NCI-H2196 (cell line): ENCODE results near the gene CLINT1.
A peak's percentile ranks its signal among the peaks of the same experiment; 100 is the strongest.

Source experiments
- DNase-seq: peaks from one replicate; lab custom pipeline; 2025; ENCODE audit not compliant: unreplicated experiment; lab: John Stamatoyannopoulos, UW

CLINT1 gene

DNA sequence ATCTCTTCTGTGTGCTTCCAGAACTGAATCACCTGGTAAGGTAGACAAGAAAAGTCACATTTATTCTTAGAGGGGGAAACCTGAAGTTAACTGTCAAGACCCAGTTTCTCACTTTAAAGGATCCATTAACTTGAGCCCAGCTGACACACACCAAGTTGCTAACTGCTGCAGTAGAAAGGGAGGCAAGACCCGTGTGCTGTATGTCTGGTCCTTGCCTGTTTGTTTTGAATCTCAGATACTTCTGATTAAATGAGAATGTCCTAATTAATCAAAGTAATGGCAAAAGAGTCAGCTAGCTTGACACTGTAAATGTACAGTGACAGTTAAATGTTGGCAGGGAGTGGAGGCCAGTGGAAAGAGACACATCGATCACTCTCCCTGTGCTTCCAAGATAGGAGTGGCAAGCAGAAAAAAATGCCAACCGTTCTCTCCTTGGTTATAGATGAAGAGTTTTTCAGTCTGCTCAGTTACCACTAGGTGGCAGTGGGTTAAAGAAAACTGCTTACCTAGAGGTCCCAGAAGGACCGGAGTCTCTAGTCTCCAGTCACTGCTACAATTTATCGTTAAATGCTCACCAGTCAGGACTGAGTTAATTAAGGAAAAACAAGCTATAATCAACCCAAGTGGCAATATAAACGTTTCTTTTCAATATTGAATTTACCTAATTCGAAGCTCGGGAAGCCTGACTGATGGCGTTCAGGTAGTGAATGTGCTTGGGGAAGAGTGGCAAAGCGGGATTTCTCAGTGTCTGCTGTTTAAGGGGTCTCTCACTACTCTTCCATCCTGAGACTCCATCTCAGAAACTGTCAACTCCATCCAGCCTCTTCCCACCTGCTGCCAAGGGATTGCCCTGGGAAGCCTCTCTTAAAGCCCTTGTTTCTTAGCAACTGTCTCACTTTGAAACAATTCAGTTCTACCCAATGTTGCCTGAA, 97.0 kb downstream of the CLINT1 start:
- peak; percentile 60 for DNase-seq

DNA sequence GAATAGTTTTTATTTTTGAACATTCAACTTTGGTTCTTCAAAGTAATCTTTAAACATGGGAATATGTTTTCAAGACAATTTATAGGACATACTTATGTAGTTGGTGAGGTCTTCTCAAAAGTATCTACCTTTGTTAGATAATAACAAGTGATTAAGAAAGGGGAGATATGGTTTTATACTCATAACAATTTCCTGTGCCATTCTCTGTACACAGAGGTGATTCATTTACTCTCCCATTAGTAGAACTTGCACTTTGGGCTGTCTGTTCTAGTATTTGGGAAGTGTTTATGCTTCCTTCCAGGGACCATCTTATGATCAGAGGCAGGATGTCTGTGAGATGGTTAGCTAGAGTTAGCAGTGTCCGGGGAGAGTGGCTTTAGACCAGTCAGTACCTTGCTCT, 100.2 kb downstream of the CLINT1 start:
- no peak for DNase-seq

DNA sequence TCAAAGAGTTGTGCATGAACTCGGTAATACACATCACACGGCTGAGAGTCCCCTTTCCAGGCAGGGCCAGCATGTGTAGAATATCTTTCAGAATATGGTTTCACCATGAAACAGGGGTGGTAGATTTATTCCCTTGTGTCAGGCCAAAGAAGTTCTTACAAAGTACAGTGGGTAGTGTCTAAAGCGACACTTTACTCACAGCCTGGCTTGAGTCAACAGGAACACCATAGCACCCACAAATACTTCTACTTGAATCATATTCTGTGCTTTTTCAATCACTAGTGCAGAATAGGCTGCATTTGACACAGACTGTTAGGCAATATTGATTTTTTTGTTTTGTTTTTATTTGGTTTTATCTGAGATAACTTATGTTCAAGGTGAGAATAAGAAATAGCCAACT, 102.8 kb downstream of the CLINT1 start:
- no peak for DNase-seq

- no peak for DNase-seq
Observed at GRCh38 chr5:157750320-157750719, 108.6 kb downstream of the CLINT1 start.

DNA sequence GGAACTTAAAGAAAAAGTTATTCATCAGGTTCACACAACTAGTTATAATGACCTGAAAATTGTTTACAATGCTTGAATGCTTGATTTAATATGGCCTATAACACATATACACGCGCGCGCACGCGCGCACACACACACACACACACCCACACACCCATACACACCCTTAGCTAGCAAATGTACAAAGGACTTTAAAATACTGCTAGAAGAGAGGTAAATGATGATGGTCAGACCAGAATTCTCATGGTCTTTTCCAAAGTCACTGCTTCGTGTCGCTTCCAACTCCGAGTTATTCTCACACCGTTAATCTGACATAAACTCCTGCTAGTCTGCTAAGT, 109.5 kb downstream of the CLINT1 start:
- DNase-seq = no peak

- DNase-seq = no peak
Observed at GRCh38 chr5:157748760-157749461, 110.0 kb downstream of the CLINT1 start.

GRCh38 chr5:157747766-157748700, 110.9 kb downstream of the CLINT1 start:
- no peak for DNase-seq

DNA sequence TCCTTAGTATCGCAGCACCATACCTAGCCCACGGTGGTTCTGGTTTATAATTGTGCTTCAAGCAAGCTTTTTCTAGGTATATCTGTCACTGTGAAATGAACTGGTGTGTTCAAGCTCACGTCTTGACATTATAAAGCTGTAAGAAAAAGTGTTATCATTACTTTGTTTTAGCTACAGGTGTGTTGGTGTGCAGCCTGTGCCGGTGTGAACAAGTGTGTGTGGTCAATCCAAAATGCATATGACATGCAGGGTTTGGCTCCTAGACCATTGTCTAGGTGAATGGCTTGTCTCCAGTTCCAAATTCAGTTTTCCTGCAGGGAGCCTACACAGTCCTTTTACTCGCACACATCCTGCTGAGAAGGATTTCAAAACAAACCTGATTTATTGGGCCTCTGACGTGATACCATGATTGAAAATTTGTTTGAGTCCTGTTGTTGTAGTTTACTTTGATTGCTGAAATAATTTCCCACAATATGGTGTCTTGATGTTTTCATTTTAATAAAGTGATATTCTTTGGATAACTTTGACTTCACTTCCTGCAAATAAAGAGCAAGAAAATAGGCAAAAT, 111.7 kb downstream of the CLINT1 start:
- DNase-seq = no peak

GRCh38 chr5:157745041-157745456, 113.9 kb downstream of the CLINT1 start:
- DNase-seq = no peak

GRCh38 chr5:157744051-157745011, 114.6 kb downstream of the CLINT1 start:
- DNase-seq = no peak

DNA sequence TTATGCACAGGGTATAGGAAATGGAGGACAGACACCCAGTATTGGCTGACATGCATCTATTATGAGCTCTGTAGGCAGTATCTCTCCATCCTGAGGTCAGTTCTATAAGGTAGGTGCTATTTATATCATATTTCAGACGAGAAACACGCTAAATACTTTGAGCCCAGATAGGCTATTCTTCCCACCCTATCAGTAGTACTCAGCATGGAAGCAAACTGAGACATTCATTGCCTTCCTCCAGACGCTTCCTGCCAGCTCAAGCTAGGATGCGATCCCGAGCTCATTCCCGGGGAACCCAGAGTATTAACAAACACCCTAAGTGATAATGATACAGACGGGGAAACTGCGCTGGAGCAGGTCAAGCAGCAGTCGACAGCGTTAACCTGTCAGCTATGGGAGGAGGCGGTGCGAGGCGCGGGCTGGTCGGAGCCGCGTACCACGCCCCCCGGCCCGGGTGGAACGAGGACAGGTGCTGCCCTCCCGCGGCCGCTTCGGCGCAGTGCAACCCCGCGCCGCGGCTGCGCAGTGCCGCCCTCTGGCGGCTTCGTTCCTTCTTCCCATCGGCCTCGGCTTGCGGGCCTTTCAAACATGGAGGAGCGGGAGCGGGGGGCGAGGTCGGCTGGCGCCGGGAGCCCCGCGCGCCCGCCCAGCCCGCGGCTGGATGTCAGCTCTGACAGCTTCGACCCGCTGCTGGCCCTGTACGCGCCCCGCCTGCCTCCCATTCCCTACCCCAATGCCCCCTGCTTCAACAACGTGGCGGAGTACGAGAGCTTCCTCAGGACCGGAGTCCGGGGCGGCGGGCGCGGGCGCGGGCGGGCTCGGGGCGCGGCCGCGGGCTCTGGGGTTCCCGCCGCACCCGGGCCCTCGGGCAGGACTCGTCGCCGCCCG, 115.5 kb downstream of the CLINT1 start, which contains the start of gene LSM11:
Gene LSM11 (plus strand): TSS at position 550 of the 888 bp plus-strand sequence. CDS start 39 bp downstream, at position 589.
- DNase-seq = peak; percentile 86

DNA sequence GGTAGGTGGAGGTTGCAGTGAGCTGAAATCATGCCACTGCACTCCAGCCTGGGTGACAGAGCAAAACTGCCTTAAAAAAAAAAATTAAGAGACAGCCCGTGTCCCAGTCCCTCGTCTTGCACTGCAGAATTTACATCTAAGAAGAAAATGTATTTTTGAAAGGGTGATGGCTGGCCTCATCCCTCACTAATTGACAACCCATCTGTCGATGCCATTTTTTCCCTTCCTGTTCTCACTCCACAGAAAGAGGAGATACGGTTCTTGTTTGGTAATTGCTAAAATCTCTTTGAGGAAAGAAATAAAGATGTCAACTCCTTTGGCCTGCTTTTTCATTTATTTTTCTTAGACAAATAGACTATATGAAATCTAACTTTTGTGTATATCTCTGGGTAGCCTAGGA, 117.8 kb downstream of the CLINT1 start:
- no peak for DNase-seq

DNA sequence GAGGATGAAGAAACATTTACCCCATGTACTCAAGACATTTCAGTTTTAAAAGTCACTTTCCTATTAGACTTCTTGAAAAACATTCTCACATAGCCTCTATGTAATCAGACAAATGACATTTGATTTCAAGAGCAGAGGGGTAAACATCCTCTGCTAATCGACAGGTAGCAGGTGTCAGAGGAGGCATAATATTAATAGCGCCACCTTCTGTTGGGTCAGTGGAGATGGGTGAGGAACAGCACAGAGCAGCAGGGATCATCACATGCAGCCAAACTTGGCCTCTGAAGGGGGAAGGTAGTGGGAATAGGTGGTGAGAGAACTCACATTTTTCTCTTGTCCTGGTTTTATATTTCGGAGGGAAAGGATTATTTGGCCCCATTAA, 118.7 kb downstream of the CLINT1 start:
- DNase-seq = peak; percentile 34

DNA sequence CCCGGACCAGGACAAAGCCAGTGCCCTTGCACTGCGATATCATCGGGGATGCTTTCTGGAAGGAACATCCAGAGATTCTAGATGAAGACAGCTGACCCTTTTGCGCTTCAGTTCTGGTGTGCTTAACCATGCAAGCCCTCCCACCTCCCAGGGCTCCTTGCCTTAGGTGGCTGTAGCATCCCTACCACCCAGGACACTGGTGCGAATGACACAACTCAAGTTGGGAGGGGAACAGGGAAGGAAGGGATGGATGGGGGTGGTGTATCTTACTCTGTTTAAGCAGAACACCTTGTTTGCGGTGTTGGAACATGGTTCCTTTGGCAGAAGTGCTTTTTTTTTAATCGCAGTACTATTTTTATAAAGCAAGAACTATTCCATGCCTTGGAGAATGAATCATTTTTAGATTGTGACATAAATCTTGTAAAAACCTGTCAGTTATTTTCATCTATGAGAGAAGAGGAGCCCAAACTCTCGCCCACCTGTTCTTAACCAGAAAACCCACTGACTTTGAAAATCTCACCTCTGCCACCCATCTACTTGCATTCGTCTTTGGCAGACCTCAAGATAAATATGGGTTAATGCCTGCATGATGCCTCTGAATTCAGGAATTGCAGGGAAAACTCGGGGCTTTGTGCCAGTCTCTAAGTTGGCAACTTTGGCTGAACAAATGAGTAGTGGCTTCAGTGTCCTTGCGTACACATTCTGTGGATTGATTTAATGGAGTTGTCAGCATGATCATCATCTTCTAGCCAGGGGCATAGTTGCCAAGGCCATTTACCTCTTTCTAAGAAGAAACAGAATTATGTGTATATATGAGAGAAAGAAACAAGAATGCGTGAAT, 119.3 kb downstream of the CLINT1 start:
- DNase-seq = no peak

DNA sequence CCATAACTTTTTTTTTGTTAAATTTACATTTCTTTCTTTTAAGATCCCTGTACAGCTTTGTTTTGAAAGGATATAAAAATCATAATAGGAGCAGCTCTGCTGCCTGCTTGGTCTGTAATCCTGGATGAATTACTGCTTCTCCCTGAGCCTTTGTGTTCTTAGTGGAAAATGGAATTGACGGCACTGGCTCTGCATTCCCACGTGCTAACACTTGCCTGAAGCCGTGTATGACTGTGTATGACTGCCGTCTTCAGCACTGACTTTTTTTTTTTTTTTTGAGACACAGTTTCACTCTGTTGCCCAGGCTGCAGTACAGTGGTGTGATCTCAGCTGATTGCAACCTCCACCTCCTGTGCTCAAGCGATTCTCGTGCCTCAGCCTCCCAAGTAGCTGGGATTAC, 123.0 kb downstream of the CLINT1 start:
- no peak for DNase-seq
